Measurements from ENCODE around the gene FAM20C.

GRCh38 chr7:200290-200689 lies 7.9 kb downstream of the FAM20C start:
- TF ChIP-seq GATA2 (IDR thresholded peaks at IDR 0.05; ENCODE audit: low read depth, low read length) (no peak), GATA3 (IDR thresholded peaks at IDR 0.05; ENCODE audit: low read depth, low read length) (no peak)
